Muscle layer of duodenum (tissue), 2 donors: ENCODE data around the gene TTC33.

Experiments
- H3K27ac ChIP-seq: one replicate; pipeline ENCODE4 v1.7.0; 2013; ENCODE audit warnings: mild to moderate bottlenecking, low read length
- H3K27me3 ChIP-seq: one replicate; pipeline ENCODE4 v1.7.0; 2013; ENCODE audit warnings: low read depth, mild to moderate bottlenecking, control low read depth, low read length
- H3K36me3 ChIP-seq, 2 donors: one replicate each; pipeline ENCODE4 v1.7.0; 2013; ENCODE audit warnings: low read length in 2 of 2, control low read depth in 1 of 2, mild to moderate bottlenecking in 1 of 2; ENCODE audit not compliant: insufficient read depth in 2 of 2, control insufficient read depth in 1 of 2
- H3K4me1 ChIP-seq, 2 donors: one replicate each; pipeline ENCODE4 v1.7.0; 2013; ENCODE audit warnings: low read length in 2 of 2, mild to moderate bottlenecking in 2 of 2, control low read depth in 1 of 2, moderate library complexity in 1 of 2; ENCODE audit not compliant: insufficient read depth in 2 of 2, control insufficient read depth in 1 of 2
- H3K4me3 ChIP-seq, 2 donors: one replicate each; pipeline ENCODE4 v1.7.0; 2013; ENCODE audit warnings: low read length in 2 of 2, low read depth in 1 of 2, mild to moderate bottlenecking in 1 of 2
- H3K9me3 ChIP-seq, 2 donors: one replicate each; pipeline ENCODE4 v1.7.0; 2013; ENCODE audit warnings: low read length in 2 of 2, control low read depth in 1 of 2, mild to moderate bottlenecking in 1 of 2; ENCODE audit not compliant: control insufficient read depth in 1 of 2
- donor health status: healthy.

Gene TTC33

DNA sequence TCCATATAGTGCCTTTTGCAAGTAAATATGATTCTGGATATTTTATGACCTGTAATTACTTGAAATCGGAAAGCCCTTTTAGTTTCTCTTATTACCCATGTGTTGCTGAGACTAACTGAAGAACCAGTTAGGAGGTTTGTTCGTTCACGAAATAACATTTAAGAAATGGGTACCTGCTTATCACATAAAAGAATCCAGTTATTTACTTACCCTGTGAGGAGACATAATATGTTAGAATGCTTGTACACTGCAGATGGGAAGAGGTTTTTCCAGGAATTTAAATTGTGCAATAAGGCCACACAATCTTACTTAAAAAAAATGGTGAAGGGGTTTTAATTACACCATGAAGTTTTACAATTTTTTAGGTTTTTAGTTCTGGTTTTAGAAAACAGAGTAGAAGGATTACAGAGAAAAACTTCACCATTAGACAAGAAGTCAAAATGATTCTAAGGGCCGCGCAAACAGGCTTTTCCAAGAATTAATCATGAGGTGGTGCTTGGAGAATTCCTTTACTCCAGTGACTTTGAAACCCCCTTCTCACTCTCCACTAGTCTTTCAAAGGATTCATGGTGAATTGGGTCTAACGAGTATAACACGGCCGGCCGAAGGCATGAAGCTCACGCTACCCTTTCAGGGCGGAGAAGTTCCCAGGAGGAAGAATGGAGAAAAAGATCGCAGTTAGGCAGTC is 77.2 kb downstream of the TTC33 start:
- no peaks in the 10 kb centered on the region for H3K36me3 ChIP-seq
- no peaks in the 10 kb centered on the region for H3K9me3 ChIP-seq
- peak overlapping the region; percentile 75 to 95 for H3K4me3 ChIP-seq
- no peaks in the 10 kb centered on the region for H3K27me3 ChIP-seq
- H3K4me1 ChIP-seq = peaks cover 9 to 14% of the 10 kb centered on the region in 2 donors
- H3K27ac ChIP-seq = peak overlapping the region; percentile 96

DNA sequence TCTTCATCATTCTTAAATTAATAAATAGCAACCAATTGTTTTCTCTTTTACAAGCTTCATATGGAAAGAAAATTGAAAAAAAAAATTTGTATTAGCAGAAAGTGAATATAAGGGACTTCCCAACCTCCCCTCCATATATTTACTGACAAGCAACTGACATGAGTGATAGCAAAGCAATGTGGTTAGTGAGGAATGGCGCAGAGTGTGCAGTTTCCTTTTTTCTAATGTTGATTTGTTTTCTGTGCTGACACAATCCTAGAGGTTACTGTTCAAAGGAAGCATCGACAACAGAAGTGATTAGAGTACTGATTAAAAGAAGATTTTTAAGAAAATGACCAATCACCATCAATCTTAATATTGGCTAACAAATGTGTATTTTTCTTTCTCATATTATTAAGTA is 77.7 kb downstream of the TTC33 start:
- H3K27me3 ChIP-seq = no peaks in the 10 kb centered on the region
- peak overlapping the region in 1 of 2 donors; percentile 34 for H3K4me3 ChIP-seq
- H3K4me1 ChIP-seq = peaks cover 9 to 14% of the 10 kb centered on the region in 2 donors
- peak overlapping the region; percentile 84 for H3K27ac ChIP-seq
- H3K36me3 ChIP-seq = no peaks in the 10 kb centered on the region
- H3K9me3 ChIP-seq = no peaks in the 10 kb centered on the region

DNA sequence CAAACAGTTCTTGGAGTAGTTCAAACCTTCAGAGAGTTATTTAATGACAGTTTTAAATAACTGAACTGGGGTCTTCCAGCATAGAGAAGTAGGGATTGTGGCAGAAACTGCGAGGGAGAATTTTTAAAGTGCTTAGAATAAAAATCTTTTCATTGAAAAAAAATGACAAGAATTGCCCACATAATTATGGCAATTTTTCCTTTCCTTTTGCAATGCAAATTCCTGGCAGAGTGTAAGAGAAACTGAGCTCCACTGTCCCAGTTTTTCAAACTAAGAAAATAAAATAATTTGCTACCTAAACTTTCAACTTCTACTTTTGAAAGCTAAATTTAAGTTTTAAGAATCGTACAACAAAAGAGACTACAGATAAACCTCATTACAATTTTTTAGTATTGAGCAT is 78.3 kb downstream of the TTC33 start:
- peak overlapping the region; percentile 84 for H3K27ac ChIP-seq

DNA sequence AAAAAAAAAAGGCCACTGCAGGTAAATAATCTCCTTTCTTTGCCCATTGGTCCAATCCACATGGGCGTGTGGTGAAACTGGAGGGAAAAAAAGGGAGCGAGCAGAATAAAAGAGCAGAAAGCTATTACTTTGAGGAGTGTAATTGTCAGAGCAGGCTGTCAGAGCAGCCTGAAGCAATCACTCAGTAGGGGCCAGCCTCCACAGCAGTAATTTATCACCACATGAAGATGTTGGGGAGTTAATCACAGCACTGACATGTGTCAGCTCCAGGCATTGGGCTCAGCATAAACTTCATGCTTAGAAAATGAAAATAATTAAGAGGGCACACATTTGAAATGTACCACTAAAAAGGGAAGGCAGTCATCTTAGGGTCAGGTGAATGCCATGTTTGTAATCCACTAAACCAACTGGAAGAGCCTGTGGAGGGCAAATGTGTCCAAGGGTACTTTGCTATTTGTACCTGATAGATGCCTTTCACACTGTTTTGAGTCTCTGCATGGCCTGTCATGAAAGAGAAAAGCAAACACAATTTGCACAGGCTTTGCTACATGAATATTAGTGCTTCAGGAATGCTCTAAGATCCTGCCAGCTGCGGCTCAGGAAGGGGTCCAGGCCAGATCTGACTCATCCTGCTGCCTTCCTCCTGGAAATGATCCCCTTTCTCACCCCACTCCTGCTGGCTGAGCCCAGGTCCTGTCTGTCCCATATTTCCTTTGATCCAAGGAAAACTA is 79.0 kb downstream of the TTC33 start:
- peaks cover 9 to 11% of the 10 kb centered on the region in 2 donors for H3K4me1 ChIP-seq
- H3K27ac ChIP-seq = peak overlapping the region; percentile 84
- no peaks in the 10 kb centered on the region for H3K9me3 ChIP-seq
- H3K36me3 ChIP-seq = no peaks in the 10 kb centered on the region
- no peaks in the 10 kb centered on the region for H3K27me3 ChIP-seq
- peak overlapping the region in 1 of 2 donors; percentile 34 for H3K4me3 ChIP-seq

More for the DNA sequence above, 78.3 kb downstream of the TTC33 start:
- no peaks in the 10 kb centered on the region for H3K36me3 ChIP-seq
- no peaks in the 10 kb centered on the region for H3K9me3 ChIP-seq
- no peaks in the 10 kb centered on the region for H3K27me3 ChIP-seq
- H3K4me3 ChIP-seq = peak overlapping the region in 1 of 2 donors; percentile 34
- peaks cover 9 to 13% of the 10 kb centered on the region in 2 donors for H3K4me1 ChIP-seq

DNA sequence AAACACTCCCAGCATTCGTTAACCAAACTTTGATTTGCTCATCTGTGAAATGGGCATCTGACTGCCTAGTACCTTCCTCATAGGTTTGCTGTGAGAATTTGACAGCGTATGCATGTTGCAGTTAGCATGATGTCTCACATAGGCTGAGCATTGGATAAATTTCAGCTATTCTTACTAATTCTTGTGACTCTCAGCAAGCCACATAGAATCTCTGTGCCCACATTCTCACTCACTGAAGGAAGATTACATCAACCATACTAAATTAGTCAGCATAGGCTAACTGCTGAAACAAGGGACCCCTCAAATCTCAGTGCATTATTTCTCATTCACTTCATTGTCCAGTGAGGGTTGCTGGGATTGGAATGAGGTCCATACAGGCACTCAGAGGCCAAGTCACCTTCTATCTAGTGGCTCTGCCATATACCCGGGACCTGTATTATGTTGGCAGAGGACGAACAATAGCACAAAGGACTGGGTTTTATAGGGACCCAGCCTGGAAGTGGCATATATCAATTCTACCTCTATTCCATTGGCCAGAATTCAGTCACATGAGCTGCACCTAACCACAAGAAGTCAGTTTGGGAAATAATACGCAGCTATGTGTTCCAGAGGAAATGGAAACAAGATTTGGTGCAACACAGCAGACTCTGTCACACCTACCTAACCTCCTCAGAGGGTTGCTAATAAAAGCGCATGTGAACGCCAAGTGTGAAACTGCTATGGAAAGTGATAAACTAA is 80.2 kb downstream of the TTC33 start:
- H3K4me3 ChIP-seq = no peak overlapping the region
- no peak overlapping the region for H3K27ac ChIP-seq
- H3K36me3 ChIP-seq = no peaks in the 10 kb centered on the region
- peaks cover 8 to 9% of the 10 kb centered on the region in 2 donors for H3K4me1 ChIP-seq
- no peaks in the 10 kb centered on the region for H3K9me3 ChIP-seq
- H3K27me3 ChIP-seq = no peaks in the 10 kb centered on the region

DNA sequence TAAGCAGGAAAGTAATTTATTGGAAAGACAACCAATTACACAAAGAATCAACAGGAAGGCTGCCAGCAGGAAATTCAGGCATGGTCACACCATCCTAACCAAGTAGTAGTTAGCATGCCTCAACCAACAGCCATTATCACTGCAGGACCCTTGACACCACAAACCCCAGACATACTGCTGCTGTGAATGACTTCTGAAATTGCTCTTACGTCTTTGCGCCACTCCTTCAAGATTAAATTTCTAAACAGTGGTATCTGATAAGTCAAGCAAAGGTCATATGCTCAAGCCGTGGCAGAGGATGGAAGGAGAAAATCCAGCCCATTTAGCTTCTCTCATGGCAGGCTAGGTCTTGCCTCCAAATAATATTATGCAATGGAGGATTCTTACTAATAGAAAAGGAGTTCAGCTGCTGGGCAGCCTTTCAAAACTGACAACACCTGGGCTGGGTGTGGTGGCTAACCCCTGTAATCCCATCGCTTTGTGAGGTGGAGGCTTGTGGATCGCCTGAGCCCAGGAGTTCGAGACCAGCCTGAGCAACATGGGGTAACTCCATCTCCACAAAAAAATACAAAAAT is 81.0 kb downstream of the TTC33 start:
- Histone ChIP-seq H3K36me3 (no peaks in the 10 kb centered on the region), H3K4me1 (peaks cover 0 to 9% of the 10 kb centered on the region in 2 donors), H3K9me3 (no peaks in the 10 kb centered on the region), H3K4me3 (no peak overlapping the region), H3K27ac (no peak overlapping the region), H3K27me3 (no peaks in the 10 kb centered on the region)

DNA sequence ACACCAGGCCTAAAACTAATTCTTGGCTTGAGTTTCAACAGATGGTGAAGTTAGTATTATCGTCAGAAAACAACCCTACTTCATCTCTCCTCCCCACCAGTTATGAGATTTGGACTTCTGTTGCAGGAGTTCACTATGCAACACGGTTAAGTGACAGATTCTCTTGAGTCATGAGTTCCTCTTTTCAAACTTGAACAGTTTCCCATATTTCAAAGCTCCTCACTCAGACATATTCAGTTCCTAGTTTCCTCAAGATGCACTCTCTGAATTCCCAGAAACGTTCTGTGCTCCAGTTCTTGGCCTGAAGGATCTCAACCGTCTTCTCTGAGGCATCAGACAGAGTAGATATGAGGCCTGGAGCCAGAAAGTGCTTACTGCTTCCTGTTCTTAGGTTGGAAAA is 83.3 kb downstream of the TTC33 start:
- Histone ChIP-seq H3K9me3 (no peaks in the 10 kb centered on the region), H3K4me1 (peaks cover 0 to 9% of the 10 kb centered on the region in 2 donors), H3K36me3 (no peaks in the 10 kb centered on the region), H3K27ac (no peak overlapping the region), H3K4me3 (no peak overlapping the region), H3K27me3 (no peaks in the 10 kb centered on the region)

DNA sequence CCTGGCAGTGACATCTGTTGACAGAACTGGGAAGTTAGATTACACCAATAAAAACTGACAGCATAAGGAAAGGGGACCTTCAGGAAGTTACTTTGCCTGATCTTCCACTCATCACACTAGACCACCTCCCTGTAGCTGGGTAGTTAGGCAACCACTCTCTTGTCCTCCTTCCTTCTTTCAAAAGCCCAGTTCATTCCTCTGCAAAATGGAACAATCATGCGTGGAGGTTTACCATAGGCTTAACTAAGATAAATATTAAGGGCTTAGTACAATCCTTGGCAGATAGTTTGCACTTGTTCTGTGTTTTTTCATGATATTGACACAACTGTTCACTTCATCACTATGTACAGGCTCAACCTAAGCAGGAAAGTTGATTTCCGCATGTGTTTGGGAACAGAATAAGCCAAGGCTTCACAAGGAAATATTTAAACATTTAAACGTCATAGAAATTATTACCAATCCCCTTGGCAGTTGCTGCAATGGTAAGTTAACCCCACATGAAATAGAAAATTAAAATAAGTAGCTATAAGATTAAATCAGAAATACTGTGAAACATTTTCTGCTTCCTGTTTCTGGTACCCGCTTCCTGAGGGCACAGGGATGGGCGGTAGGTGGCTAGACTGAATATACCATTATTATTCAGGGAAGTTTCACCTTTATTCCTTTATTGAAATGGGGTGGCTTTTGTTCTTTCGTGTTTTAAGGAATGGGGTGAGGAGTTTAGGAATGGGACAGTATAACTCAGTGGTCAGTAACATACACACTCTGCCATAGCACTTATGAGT is 86.0 kb downstream of the TTC33 start:
- Histone ChIP-seq H3K27me3 (no peaks in the 10 kb centered on the region), H3K9me3 (no peaks in the 10 kb centered on the region), H3K27ac (no peak overlapping the region), H3K4me3 (no peak overlapping the region), H3K4me1 (no peaks in the 10 kb centered on the region), H3K36me3 (no peaks in the 10 kb centered on the region)

DNA sequence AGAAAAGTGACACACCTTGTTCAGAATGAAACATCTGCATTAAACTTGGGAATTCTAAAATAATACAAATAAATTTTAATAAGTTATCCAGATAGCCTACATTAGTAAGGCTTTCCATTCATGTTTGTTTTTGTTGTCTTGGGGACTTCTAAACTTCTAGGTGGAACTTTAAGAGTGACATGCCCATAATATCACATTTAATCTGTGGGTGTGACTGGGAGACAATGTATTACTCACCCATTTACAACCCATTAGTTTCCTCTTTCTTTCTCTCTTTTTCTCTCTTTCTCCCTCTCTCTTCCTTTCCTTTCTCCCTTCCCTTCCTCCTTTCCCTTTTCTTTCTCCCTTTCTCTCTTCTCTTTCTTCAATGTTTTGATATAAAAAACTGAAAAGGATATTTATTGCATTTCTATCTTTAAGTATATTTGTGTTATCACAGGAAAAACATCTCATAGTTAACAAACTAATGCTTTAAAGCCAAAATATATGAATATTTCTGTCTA is 88.5 kb downstream of the TTC33 start:
- Histone ChIP-seq H3K36me3 (no peaks in the 10 kb centered on the region), H3K27ac (no peak overlapping the region), H3K9me3 (no peaks in the 10 kb centered on the region), H3K4me3 (no peak overlapping the region), H3K4me1 (no peaks in the 10 kb centered on the region), H3K27me3 (no peaks in the 10 kb centered on the region)

DNA sequence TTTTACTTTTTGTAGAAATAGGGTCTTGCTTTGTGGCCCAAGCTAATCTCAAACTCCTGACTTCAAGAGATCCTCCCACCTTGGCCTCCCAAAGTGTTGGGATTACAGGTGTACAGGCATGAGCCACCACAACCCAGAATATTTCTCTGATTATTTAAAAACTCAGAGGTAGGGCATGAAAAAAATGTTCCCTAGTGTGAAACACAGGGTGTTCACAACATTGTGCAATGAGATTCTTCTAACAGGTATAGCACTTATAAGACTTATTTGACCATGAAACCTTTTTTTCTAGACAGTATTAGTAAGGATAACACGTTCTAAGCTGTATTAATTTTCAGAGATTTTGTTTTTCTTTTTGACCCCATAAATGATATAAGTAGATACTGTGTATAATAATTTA is 89.1 kb downstream of the TTC33 start:
- H3K4me1 ChIP-seq = no peaks in the 10 kb centered on the region
- H3K4me3 ChIP-seq = no peak overlapping the region
- no peaks in the 10 kb centered on the region for H3K9me3 ChIP-seq
- no peaks in the 10 kb centered on the region for H3K36me3 ChIP-seq
- no peaks in the 10 kb centered on the region for H3K27me3 ChIP-seq
- H3K27ac ChIP-seq = no peak overlapping the region
